ENCODE measurements around the gene MYZAP. TPM values are rescaled to one million over a fixed set of nuclear protein-coding genes. Genes with fewer than 3 reads are reported as not detected.

The MYZAP gene
- total and polyA plus RNA-seq, 9 donors = 1.1 to 11.3 (median 5.5) TPM

- WGBS, 3 donors = 90 to 95% (median 94%) methylated on average over 5 of the region's 5 CpGs
- Histone ChIP-seq H3K4me3 (no peak overlapping the region), H3K9me3 (no peaks in the 10 kb centered on the region), H3K4me1 (ENCODE audit: insufficient read depth) (peaks cover 11% of the 10 kb centered on the region), H3K27me3 (no peaks in the 10 kb centered on the region), H3K36me3 (no peaks in the 10 kb centered on the region), H3K27ac (no peak overlapping the region)
- intact Hi-C loops (cut with DNase I) = no loop called here
- DNase-seq = no peak
- TF ChIP-seq EP300 (IDR thresholded peaks at IDR 0.05) (no peak), CTCF (IDR thresholded peaks at IDR 0.05) (no peak), POLR2A (IDR thresholded peaks at IDR 0.05) (no peak)
Observed at GRCh38 chr15:57598346-57598745, 6.6 kb downstream of the MYZAP start.

- Histone ChIP-seq H3K4me1 (ENCODE audit: insufficient read depth) (peaks cover 11% of the 10 kb centered on the region), H3K36me3 (no peaks in the 10 kb centered on the region), H3K27me3 (no peaks in the 10 kb centered on the region), H3K4me3 (no peak overlapping the region), H3K9me3 (no peaks in the 10 kb centered on the region), H3K27ac (no peak overlapping the region)
- TF ChIP-seq CTCF (IDR thresholded peaks at IDR 0.05) (no peak), POLR2A (IDR thresholded peaks at IDR 0.05) (no peak), EP300 (IDR thresholded peaks at IDR 0.05) (no peak)
- DNase-seq = no peak
- intact Hi-C loops (cut with DNase I) = no loop called here
- WGBS, 3 donors = 89% methylated on average over 10 of the region's 10 CpGs
Observed at GRCh38 chr15:57599296-57599810, 7.6 kb downstream of the MYZAP start.

GRCh38 chr15:57600197-57600596, 8.5 kb downstream of the MYZAP start:
- intact Hi-C loops (cut with DNase I) = no loop called here
- no peaks in the 10 kb centered on the region for H3K9me3 ChIP-seq
- no peak for DNase-seq
- peaks cover 7% of the 10 kb centered on the region for H3K4me1 ChIP-seq (ENCODE audit: insufficient read depth)
- WGBS, 3 donors = 76 to 95% (median 89%) methylated on average over 1 of the region's 1 CpG
- H3K27ac ChIP-seq = no peak overlapping the region
- no peak overlapping the region for H3K4me3 ChIP-seq
- no peaks in the 10 kb centered on the region for H3K27me3 ChIP-seq
- no peaks in the 10 kb centered on the region for H3K36me3 ChIP-seq
- no peak for TF ChIP-seq EP300 (IDR thresholded peaks at IDR 0.05)
- no peak for TF ChIP-seq CTCF (IDR thresholded peaks at IDR 0.05)
- TF ChIP-seq POLR2A (IDR thresholded peaks at IDR 0.05) = no peak

GRCh38 chr15:57604507-57604906, 12.8 kb downstream of the MYZAP start:
- WGBS, 3 donors = 84 to 91% (median 90%) methylated on average over 10 of the region's 10 CpGs

More at GRCh38 chr15:57604507-57604906, 12.8 kb downstream of the MYZAP start:
- intact Hi-C loops (cut with DNase I) = no loop called here
- no peaks in the 10 kb centered on the region for H3K36me3 ChIP-seq
- DNase-seq = no peak
- no peaks in the 10 kb centered on the region for H3K4me1 ChIP-seq (ENCODE audit: insufficient read depth)
- TF ChIP-seq CTCF (IDR thresholded peaks at IDR 0.05) = no peak
- no peak for TF ChIP-seq EP300 (IDR thresholded peaks at IDR 0.05)
- no peak for TF ChIP-seq POLR2A (IDR thresholded peaks at IDR 0.05)
- H3K9me3 ChIP-seq = no peaks in the 10 kb centered on the region
- H3K27me3 ChIP-seq = no peaks in the 10 kb centered on the region
- H3K27ac ChIP-seq = no peak overlapping the region
- H3K4me3 ChIP-seq = no peak overlapping the region

All from ovary (tissue), 9 donors.